Left cardiac atrium (tissue), 4 donors: Measurements from ENCODE around the gene APOBEC3A. TPM values are rescaled to one million over a fixed set of nuclear protein-coding genes. Genes with fewer than 3 reads are reported as not detected.
"Not testable (repeated sequence)": the region's sequence is repeated elsewhere in the genome, so short reads cannot be mapped to it uniquely, and the experiment has no call there.

Source experiments
- ATAC-seq, 2 donors: fragments of 200-7000 bp; cut with Tn5 transposase; one replicate each; pipeline ENCODE4 v1.9.1; 2020; ENCODE audit warnings: mild to moderate bottlenecking in 2 of 2, moderate library complexity in 2 of 2
- DNase-seq: peaks from one replicate; pipeline ENCODE4 v3.0.0-alpha.2; 2020
- intact Hi-C, 2 donors: fragments of 100-400 bp; cut with DNase I; formaldehyde crosslinking; loops; one replicate each; pipeline versions ENCODE4 v1.14.1 to v1.15.1; 2022 to 2023
- total RNA-seq, 2 donors: library from RNA; stranded (reverse); fragmentation: NEBNext Ultra II Directional; extraction: Animal tissue kit (Norgen Biotek cat#: 25700); gene quantifications; one replicate each; pipeline ENCODE4 v1.2.1, GENCODE V29; 2021
- donor health status: DM: no; HTN: yes; CAD: no.
- donor health status: DM: no; HTN: yes; CAD: no; lungs with severe emphysema.
- donor health status: DM: yes; HTN: yes; CAD: no.
- donor health status: Dilated cardiomyopathy.

The APOBEC3A gene
- total RNA-seq, 2 donors from 2014 or later, result 1.6 to 2.9 TPM

DNA sequence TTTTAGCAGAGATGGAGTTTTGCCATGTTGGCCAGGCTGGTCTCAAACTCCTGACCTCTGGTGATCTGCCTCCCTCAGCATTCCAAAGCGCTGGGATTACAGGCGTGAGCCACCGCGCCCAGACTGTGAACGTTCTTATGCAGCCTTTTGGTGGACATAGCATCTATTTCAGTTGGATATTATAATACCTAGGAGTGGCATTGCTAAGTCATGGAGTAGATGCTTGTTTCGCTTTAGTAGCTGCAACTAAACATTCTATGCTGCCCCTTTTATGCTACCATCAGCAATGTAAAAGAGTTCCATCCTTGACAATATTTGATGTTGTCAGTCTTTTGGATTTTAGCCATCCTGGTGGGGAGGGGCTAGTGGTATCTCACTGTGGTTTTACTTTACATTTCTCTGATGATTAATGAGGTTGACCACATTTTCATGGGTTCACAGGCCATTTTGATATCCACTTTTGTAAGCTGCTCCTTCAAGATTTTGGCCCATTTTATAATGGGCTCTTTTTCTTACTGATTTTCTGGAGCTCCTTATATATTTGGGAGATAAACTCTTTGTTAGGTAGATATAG lies 16.5 kb upstream of the APOBEC3A start:
- intact Hi-C loops, result loop anchor here in 1 of 2 donors (10.0 kb wide), 1 partner anchor 54 kb away; no protein-coding TSS in a partner anchor
- DNase-seq (no peak), ATAC-seq (no peak)

DNA sequence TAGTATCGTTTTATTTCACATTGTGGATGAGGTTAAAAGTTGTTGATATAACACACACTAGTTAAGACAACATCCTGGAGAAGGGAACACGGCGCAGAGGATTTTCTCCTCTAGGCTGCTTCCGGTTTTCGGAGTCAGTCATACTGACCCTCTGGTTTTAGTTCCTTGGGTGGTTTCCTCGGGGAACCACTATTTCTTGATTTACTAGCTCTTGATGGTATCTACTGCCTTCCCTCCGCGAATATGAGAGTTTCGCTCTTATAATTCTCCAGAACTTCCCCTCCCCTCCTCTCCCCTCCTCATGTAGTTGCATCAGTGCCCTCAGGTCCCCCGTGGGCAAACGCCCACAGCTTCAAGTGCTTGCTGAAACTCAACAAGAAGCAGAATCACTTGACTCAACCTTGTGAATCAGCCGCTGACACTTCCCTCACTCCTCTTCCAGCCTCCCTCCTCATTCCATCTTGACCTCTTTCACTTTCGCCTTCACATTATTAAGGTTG lies 15.9 kb upstream of the APOBEC3A start:
- ATAC-seq (peak; percentile 15 to 35), DNase-seq (no peak)
- intact Hi-C loops, result loop anchor here in 1 of 2 donors (10.0 kb wide), 1 partner anchor 53 kb away; no protein-coding TSS in a partner anchor

DNA sequence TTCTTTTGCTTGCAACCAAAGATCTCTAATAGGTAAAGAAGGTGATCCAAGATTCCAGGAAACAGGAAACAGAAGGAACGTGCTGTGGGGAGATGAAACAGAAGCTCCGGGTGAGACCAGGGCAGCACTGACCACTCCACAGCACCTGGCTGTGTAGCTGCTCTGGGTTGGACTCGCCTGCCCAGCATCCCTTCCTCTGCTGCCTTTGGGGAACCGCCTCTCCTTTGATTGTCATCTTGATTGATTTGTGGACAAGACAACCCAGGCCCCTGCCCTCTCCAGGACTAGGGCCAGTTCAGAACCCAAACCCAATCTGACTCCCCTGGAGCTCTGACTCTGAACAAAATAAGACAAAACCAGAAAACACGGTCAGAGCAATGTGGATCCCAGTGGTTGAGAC lies 14.7 kb upstream of the APOBEC3A start:
- DNase-seq, result no peak
- intact Hi-C loops, result loop anchor here in 1 of 2 donors (10.0 kb wide), 1 partner anchor 52 kb away; no protein-coding TSS in a partner anchor
- no peak for ATAC-seq

DNA sequence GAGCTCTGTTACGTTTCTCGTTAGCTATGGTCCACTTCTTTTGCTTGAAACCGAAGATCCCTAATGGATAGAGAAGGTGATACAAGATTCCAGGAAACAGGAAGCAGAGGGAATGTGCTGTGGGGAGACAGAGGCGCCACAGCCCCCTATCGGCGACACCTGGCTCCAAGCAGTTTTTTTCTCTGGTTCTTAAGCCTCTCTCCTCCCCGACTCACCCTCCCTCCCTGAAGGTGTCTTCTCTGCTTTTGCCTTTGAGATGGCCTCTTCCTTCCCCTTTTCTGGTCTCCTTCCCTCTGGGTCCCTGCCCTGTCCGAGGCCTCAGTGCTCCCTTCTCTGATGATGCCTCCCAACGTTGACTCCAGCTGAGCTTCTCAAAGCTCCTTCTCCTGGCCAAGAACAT lies 14.2 kb upstream of the APOBEC3A start:
- DNase-seq, result no peak
- ATAC-seq, result no peak
- intact Hi-C loops, result loop anchor here in 1 of 2 donors (10.0 kb wide), 1 partner anchor 52 kb away; no protein-coding TSS in a partner anchor

DNA sequence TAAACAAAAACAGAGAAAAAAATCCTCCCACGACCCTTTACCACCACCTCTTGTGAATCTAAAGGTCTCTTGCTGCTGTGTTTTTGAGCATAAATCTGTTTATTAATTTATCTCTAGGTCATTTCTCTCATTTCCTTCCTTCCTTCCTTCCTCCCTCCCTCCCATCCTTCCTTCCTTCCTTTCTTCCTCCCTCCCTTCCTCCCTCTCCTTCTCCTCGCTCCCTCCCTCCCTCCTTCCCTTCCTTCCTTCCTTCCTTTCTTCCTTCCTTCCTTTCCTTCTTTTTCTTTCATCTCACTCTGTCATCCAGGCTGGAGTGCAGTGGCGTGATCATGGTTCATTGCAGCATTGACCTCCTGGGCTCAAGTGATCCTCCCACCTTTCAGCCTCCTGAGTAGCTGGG lies 13.5 kb upstream of the APOBEC3A start:
- DNase-seq (no peak), ATAC-seq (no peak)
- intact Hi-C loops, result loop anchor here in 1 of 2 donors (10.0 kb wide), 1 partner anchor 51 kb away; no protein-coding TSS in a partner anchor

DNA sequence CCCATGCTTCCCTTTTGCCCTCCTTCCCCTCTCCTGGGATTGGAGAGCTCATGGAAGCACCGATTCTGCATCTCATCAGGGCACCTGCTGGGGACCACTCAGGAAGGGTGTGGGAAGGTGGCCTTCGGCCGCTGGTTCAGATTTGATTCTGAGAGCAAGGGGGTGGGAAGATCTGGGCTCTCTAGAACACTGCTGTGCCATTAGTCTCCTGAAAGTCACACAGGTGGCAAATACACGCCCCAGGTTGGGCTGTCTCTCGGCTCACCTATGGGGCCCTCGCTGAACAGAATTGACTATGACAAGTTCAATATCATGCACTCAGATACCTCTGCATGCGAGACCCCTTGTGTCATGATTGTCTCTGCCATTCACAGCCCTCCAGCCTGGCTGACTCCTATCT lies 12.8 kb upstream of the APOBEC3A start:
- ATAC-seq (no peak), DNase-seq (no peak)
- intact Hi-C loops, result loop anchor here in 1 of 2 donors (10.0 kb wide), 1 partner anchor 50 kb away; no protein-coding TSS in a partner anchor

DNA sequence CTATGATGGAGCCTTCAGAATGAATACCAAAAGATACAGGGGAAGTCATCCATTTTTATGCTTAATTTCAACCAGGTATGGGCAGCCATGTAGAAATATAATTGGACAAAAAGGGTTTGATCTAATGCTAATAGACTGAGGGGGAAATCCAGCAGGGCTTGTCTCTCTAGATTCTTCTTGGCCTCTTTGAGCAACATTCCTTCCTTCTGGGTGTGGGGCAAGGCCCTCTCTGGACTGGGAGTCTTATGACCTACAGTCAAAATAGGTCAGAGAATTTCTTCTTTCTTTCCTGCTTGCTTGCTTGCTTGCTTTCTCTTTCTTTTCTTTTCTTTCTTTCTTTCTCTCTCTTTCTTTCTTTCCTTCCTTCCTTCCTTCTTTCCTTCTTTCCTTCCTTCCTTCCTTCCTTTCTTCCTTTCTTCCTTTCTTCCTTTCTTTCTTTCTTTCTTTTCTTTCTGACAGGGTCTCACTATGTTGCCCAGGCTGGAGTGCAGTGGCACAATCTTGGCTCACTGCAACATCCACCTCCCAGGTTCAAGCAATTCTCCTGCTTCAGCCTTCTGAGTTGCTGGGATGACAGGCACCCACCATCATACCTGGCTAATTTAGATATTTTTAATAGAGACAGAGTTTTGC lies 11.6 kb upstream of the APOBEC3A start:
- intact Hi-C loops, result loop anchor here in 1 of 2 donors (10.0 kb wide), 1 partner anchor 49 kb away; no protein-coding TSS in a partner anchor
- not testable (repeated sequence) for DNase-seq, ATAC-seq

DNA sequence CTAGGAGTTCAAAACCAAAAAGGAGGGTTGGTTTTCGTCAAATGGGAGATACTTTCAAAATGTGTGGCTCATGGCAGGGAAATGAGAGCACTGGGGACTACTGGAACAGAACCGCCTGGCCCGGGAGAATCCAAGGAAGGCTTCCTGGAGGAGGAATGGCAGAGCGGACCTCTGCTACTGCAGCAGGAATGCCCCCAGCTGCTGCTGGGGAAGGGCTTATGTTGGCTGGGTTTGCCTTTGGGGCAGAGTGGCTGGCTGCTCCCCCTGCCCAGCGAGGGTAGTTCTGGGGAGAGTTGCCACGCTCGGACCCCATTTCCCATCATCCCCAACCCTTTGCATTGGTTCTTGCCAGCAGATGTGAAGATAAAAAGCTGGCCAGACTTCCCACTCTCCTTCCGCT lies 10.6 kb upstream of the APOBEC3A start:
- DNase-seq (no peak), ATAC-seq (no peak)
- intact Hi-C loops, result loop anchor here in 1 of 2 donors (10.0 kb wide), 1 partner anchor 48 kb away; no protein-coding TSS in a partner anchor

DNA sequence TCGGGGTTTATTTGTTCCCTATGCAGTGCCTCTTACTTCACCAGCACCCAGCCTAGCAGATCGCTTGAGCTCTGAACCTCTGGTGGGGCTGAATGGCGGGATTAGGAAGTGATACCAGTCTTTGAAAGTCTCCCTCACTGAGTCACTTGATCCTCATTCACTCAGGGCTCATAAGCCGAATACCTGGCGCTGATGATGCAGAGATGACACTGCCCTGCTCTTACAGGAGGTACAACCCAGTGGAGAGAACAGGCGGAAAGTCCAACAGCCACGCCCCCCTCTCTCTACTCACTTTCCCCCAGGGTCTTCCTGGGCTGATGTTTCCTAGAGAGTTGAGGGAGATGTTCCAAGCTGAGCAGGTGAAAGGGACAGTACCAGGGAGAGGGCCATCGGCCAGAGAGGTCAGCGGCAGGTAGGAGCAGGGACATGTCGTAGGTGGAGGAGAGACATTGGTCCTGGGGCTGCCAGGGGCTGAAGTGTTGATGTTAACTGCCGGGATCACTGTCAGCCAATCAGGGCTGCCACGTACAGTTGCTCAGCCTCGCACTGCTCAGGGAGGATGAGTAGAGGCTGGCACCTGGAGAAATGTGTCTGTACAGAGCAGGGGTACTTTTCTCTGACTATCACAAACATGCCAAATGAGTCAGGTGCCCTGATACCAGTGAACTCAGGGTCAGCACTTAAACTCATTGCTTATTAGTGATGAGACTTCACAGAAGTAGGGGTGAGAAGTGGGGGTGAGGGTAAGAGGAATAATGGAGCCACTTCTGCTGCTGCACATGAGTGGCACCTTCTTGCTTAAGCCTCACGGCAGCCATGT lies 9.9 kb upstream of the APOBEC3A start:
- DNase-seq (no peak), ATAC-seq (no peak)
- intact Hi-C loops, result loop anchor here in 1 of 2 donors (10.0 kb wide), 1 partner anchor 47 kb away; no protein-coding TSS in a partner anchor

DNA sequence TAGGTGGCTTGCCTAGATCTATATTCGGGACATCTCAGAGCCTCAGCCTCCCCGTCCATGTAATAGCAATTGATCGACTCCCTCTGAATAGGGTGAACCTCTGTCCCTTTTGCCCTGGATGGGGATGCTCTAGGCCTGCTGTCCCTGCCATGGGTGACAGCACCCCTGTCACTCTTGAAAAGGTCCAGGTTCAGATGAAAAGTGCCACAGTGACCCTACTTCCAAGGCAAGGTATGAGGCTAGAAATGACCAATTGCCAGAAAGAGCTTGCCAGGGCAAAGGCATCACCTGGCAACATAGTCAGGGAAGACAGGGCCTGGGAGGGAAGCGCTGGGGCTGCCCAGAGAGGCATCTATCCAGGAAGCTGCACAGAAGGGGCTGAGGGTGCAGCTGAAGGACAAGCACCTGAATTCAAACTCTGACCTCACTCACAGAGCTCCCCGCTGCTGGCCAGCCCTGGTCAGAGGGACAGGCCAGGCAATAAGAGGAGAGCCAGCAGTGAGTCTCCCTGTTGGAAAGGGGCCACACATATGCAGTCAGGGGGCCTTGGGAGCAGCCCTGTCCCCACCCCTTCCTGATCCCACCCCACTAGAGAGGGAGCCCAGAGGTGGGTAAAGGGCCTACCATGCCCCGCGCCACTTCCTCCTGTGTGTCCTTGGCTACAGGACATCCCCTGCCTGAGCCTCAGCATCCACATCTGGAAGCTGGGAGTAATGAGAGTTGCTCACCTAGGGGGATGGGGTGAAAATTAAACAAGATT lies 9.0 kb upstream of the APOBEC3A start:
- ATAC-seq (no peak), DNase-seq (no peak)
- intact Hi-C loops, result loop anchor here in 1 of 2 donors (10.0 kb wide), 1 partner anchor 46 kb away; no protein-coding TSS in a partner anchor

DNA sequence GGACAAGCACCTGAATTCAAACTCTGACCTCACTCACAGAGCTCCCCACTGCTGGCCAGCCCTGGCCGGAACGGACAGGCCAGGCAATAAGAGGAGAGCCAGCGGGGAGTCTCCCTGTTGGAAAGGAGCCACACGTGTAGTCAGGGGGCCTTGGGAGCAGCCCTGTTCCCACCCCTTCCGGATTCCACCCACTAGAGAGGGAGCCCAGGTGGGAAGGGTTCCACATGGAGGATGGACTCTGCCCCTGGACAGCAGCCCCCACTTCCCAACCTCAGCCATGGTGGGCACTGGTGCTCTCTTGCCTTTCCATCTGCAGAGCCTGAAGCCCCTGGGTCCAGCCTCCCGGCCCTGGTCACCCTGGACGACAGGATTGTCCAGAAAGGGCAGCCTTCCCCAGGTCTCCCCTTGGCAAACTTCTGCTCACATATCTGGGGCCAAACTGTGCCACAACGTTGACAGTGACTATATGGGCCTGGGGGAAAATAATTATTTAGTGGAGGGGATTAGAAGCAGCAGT lies 7.5 kb upstream of the APOBEC3A start:
- intact Hi-C loops, result loop anchor here in 1 of 2 donors (10.0 kb wide), 1 partner anchor 45 kb away; no protein-coding TSS in a partner anchor
- DNase-seq, result no peak
- no peak for ATAC-seq

DNA sequence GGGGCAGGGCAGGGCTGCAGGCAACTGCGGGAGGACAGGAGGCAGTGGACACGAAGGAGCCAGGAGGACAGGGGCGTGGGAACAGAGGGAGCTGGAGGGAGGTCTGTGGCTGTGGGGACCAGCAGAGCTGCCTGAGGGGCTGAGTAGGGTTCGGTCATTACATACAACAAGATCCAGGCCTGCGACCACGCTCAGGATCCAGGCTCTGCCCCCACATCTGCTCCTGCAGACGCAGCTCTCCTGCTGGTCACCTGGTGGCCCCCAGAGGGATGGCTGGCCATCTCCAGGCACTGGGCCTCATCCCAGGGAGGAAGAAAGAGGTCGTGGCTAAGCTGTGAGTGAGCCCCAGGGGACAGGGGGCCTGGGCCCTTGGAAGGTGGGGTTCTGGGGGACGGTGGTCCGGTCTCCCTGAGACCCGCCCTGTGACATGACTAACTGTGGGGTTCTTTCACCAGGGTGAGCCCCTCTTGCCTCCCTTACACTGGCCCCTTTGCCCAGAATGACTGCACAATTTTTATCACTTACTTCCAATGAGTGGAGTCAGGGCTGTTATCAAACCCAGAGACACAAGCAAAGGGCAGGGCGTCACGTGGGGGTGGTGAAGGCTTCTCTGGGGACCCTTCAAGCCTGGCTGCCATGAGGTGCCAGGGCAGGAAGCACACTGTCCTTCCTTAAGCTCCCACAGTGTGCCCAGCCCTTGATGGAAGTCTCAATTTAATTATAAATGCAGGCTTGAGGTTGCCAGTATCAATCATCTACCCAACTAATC lies 6.7 kb upstream of the APOBEC3A start:
- intact Hi-C loops, result no loop called here
- no peak for DNase-seq
- ATAC-seq, result no peak

DNA sequence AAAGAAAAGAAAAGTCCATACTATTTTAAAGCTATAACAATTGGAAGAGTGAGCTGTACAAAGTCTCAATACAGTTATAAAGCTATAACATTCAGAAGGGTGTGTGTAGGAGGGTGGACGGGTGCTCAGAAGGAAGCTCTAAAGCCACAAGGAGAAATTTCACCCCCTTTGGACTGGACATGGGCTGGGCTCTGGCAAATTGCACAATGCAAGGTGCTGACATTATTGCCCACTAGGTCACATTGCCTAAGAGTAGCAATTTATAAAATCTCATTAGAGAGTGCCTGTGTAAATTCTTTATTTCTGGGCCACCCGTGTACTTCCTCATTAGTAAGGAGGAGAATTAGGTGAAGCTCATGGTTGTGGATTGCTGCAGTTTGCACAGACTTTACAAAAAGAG lies 5.7 kb upstream of the APOBEC3A start:
- DNase-seq (no peak), ATAC-seq (no peak)
- intact Hi-C loops, result no loop called here

DNA sequence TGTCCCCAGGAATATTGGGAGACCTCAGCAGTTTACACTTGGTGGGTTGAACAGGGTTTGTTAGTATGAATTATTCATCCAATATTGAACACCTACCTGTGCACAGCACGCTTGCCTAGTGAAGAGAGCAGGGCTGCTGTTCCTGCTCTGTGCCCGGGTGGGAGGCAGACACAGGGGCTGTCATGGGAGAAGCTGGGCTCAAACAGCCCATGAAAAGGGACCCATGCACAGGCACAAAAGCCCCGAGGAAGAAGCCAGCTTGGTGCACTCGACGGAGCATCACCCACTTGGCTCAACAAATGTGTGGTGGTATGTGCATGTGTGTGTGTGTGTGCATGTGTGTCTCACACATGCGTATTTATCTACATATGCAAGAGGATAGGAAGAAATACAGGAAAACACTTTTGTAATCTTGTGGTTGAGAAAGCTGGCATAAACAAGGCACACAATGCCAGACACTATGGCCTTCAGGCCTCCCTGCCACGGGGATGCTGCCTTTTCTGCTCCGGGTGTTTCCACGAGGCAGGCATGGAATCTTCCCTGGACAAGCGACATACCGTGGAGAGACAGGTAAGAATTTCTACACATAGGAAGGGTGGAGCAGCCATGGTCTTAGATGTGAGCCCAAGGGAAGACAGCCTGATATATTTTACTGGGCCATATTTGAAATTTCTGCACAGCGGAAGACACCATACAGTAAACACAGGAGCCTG lies 5.0 kb upstream of the APOBEC3A start:
- DNase-seq (no peak), ATAC-seq (no peak)
- intact Hi-C loops, result no loop called here

DNA sequence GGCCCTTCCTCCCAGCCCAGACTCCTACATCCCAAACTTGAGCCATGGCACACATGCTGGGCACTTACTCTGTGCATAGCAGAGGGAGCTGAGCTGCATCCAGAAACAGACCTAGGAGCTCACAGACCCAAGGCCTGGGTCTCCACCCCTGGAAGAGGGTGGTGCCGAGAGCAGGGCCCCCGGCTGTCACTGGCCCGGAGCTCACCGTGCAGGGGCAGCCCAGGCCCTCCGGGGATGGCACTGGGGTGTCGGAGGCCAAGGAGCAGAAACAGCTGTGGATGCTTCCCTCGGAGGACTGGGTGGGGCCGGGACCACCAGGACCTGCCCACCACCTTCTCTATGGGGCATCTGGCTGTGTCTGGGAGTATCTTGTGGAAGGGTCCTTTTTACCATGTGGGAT lies 4.3 kb upstream of the APOBEC3A start:
- DNase-seq (no peak), ATAC-seq (no peak)
- intact Hi-C loops, result no loop called here

DNA sequence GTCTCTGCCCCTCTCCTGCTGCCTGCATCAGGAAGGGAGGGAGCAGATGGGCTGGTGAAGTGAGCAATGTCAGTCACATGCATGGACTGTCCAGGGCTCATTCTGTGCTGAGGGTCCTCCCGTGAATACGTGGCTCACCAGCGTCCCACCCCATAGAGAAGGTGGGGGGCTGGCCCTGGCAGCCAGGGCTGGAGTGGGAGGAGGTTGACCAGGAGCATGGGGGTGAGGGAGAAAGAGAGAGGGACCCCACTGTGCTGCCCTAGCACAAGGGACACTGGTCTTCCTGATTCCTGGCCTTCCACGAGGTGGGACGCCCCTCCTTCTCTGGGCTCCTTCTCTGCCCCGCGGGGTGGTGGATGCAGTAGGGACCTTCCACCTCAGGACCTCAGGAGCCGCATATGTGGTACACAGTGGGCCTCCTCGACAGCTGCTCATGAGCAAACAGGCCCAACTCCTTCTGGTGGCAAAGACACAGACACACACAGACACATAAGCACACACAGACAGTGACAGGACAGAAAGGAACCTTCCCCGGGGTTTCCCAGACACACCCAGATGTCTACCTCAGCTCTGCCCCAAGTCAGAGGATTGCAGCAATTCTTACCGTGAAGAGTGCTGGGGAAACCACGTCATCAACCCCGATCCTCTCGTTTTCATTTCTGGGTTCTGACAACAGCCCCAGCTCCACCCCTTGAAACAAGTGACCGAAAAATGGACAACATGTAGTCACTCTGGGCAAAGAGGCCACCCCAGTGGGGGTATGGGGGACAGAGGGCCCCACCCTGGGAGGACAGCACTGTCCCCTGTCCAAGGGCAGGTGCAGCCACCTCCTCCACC lies 3.6 kb upstream of the APOBEC3A start:
- DNase-seq (no peak), ATAC-seq (no peak)
- intact Hi-C loops, result no loop called here
